ENCODE results near the gene CARD11.

Gene CARD11

GRCh38 chr7:2967253-2967652 is 76.4 kb downstream of the CARD11 start:
- H3K9me3 ChIP-seq (ENCODE audit: severe bottlenecking): peaks cover 5% of the 10 kb centered on the region
- H3K27me3 ChIP-seq (ENCODE audit: insufficient read depth, low read depth, severe bottlenecking): no peaks in the 10 kb centered on the region
- no peak overlapping the region for H3K27ac ChIP-seq
- no peak for TF ChIP-seq CTCF (IDR thresholded peaks at IDR 0.05; ENCODE audit: low read depth, low read length)
- DNase-seq: no peak
- H3K4me3 ChIP-seq (ENCODE audit: low read depth, low read length): no peak overlapping the region
- H3K36me3 ChIP-seq: no peaks in the 10 kb centered on the region

GRCh38 chr7:2966466-2967078 is 77.1 kb downstream of the CARD11 start:
- H3K36me3 ChIP-seq: no peaks in the 10 kb centered on the region
- no peak overlapping the region for H3K4me3 ChIP-seq (ENCODE audit: low read depth, low read length)
- DNase-seq: no peak
- H3K9me3 ChIP-seq (ENCODE audit: severe bottlenecking): peaks cover 5% of the 10 kb centered on the region
- no peak overlapping the region for H3K27ac ChIP-seq
- TF ChIP-seq CTCF (IDR thresholded peaks at IDR 0.05; ENCODE audit: low read depth, low read length): no peak
- no peaks in the 10 kb centered on the region for H3K27me3 ChIP-seq (ENCODE audit: insufficient read depth, low read depth, severe bottlenecking)

GRCh38 chr7:2965745-2966270 is 77.9 kb downstream of the CARD11 start:
- H3K9me3 ChIP-seq (ENCODE audit: severe bottlenecking): peaks cover 5% of the 10 kb centered on the region
- H3K27me3 ChIP-seq (ENCODE audit: insufficient read depth, low read depth, severe bottlenecking): no peaks in the 10 kb centered on the region
- H3K4me3 ChIP-seq (ENCODE audit: low read depth, low read length): no peak overlapping the region
- no peak overlapping the region for H3K27ac ChIP-seq
- TF ChIP-seq CTCF (IDR thresholded peaks at IDR 0.05; ENCODE audit: low read depth, low read length): no peak
- H3K36me3 ChIP-seq: no peaks in the 10 kb centered on the region
- no peak for DNase-seq

- no peaks in the 10 kb centered on the region for H3K36me3 ChIP-seq
Measured at GRCh38 chr7:2965301-2965700, 78.4 kb downstream of the CARD11 start.

GRCh38 chr7:2964208-2964607 is 79.5 kb downstream of the CARD11 start:
- H3K27ac ChIP-seq: no peak overlapping the region
- no peak for TF ChIP-seq CTCF (IDR thresholded peaks at IDR 0.05; ENCODE audit: low read depth, low read length)
- no peak overlapping the region for H3K4me3 ChIP-seq (ENCODE audit: low read depth, low read length)
- no peaks in the 10 kb centered on the region for H3K36me3 ChIP-seq
- H3K9me3 ChIP-seq (ENCODE audit: severe bottlenecking): peaks cover 5% of the 10 kb centered on the region
- no peaks in the 10 kb centered on the region for H3K27me3 ChIP-seq (ENCODE audit: insufficient read depth, low read depth, severe bottlenecking)
- DNase-seq: no peak

More at GRCh38 chr7:2965301-2965700, 78.4 kb downstream of the CARD11 start:
- Histone ChIP-seq H3K27me3 (ENCODE audit: insufficient read depth, low read depth, severe bottlenecking) (no peaks in the 10 kb centered on the region), H3K27ac (no peak overlapping the region), H3K9me3 (ENCODE audit: severe bottlenecking) (peaks cover 5% of the 10 kb centered on the region), H3K4me3 (ENCODE audit: low read depth, low read length) (no peak overlapping the region)
- no peak for DNase-seq
- no peak for TF ChIP-seq CTCF (IDR thresholded peaks at IDR 0.05; ENCODE audit: low read depth, low read length)

GRCh38 chr7:2962865-2963264 is 80.8 kb downstream of the CARD11 start:
- TF ChIP-seq CTCF (IDR thresholded peaks at IDR 0.05; ENCODE audit: low read depth, low read length): no peak
- Histone ChIP-seq H3K27me3 (ENCODE audit: insufficient read depth, low read depth, severe bottlenecking) (no peaks in the 10 kb centered on the region), H3K36me3 (no peaks in the 10 kb centered on the region), H3K4me3 (ENCODE audit: low read depth, low read length) (no peak overlapping the region), H3K27ac (no peak overlapping the region), H3K9me3 (ENCODE audit: severe bottlenecking) (peaks cover 5% of the 10 kb centered on the region)
- no peak for DNase-seq

Data from WERI-Rb-1 (cell line).